NT2/D1 (cell line): ENCODE data around the gene SLC20A1.
A peak's percentile ranks its signal among the peaks of the same experiment; 100 is the strongest.

Experiments used
- SUZ12 ChIP-seq: IDR thresholded peaks from 2 replicates; pipeline ENCODE4 v1.6.1; 2011; ENCODE audit not compliant: insufficient read length, insufficient read depth; ENCODE audit errors: extremely low read depth
- YY1 ChIP-seq: IDR thresholded peaks from 2 replicates; pipeline ENCODE4 v1.6.1; 2011; ENCODE audit not compliant: insufficient read length, insufficient read depth

DNA sequence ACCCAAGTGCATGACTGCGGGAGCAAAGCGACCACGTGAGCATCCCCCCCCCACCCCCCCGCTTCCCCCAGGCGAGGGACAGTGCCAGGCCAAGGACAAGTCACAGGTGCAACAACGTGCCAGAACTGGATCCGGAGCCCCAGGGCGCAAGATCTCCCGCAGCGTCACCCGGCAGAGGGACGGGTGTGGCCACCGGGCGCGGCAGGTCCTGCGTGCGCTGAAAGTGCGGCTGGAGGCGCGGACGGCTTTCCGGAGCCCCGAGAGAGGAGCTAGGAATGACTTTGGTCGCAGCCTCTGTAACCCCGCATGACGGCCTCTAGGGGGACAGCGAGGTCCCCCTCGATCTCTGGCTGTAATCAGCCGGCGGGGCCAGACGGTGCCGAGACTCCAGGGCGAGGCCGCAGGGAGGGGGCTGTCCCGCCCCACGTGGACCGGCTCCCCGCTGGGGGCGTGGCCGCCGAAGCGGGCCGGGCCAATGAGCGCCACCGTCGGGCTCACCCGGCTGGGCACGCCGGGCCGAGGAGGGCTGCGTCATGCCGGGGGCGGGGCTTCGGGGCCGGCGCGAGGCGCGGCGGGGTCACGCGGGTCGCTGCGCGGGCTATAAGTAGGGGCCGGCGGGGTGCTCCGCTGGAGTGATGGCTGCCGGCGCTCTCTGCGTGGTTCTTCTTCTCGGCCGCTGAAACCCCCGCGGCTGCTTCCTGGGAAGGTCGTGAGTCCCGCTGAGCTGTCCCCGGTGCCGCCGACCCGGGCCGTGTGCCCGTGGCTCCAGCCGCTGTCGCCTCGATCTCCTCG is at the start of gene SLC20A1:
- TF ChIP-seq SUZ12 (no peak), YY1 (peak; percentile 56)
